Keratinocyte (primary cell): Measurements from ENCODE around the gene NECTIN1. TPM values are rescaled to one million over a fixed set of nuclear protein-coding genes. Genes with fewer than 3 reads are reported as not detected.

Experiments
- DNase-seq: peaks from one replicate; pipeline ENCODE4 v3.0.0-alpha.2; 2011; ENCODE audit warnings: low read depth, missing footprints, low spot score
- FAIRE-seq: peaks from 2 replicates; lab custom pipeline; 2011; peaks lifted over from hg19 to GRCh38; lab: Jason Lieb, UNC
- H2AFZ ChIP-seq: 2 replicates; pipeline ENCODE4 v1.6.0; 2012; ENCODE audit warnings: low read length, control low read depth, inconsistent platforms; ENCODE audit not compliant: control insufficient read depth
- H3K27ac ChIP-seq: 2 replicates; pipeline ENCODE4 v1.5.1; 2011; ENCODE audit warnings: low read length; ENCODE audit not compliant: control insufficient read depth, insufficient read depth
- H3K27me3 ChIP-seq: 3 replicates; pipeline ENCODE4 v1.6.0; 2011; ENCODE audit warnings: low read length; ENCODE audit not compliant: control insufficient read depth, insufficient read depth; ENCODE audit errors: extremely low read depth
- H3K36me3 ChIP-seq, 2 experiments: 2 replicates in 1 of 2; 3 replicates in 1 of 2; pipeline ENCODE4 v1.5.1; 2011; ENCODE audit warnings: low read length in 2 of 2, mild to moderate bottlenecking in 1 of 2; ENCODE audit not compliant: control insufficient read depth in 2 of 2, insufficient read depth in 2 of 2; ENCODE audit errors: extremely low read depth in 1 of 2
- H3K4me1 ChIP-seq: 3 replicates; pipeline ENCODE4 v1.5.1; 2011; ENCODE audit warnings: low read length; ENCODE audit not compliant: control insufficient read depth, insufficient read depth; ENCODE audit errors: extremely low read depth
- H3K4me2 ChIP-seq: 3 replicates; pipeline ENCODE4 v1.6.0; 2011; ENCODE audit warnings: low read depth, low read length; ENCODE audit not compliant: control insufficient read depth, insufficient read depth; ENCODE audit errors: extremely low read depth
- H3K4me3 ChIP-seq, 3 experiments: fragments of 200-600 bp in 1 of 3; sonication (generic) in 1 of 3; 2 replicates in 2 of 3; 3 replicates in 1 of 3; pipeline ENCODE4 v1.5.1; 2011 to 2016; ENCODE audit warnings: low read length in 3 of 3, mild to moderate bottlenecking in 3 of 3, control low read depth in 2 of 3, inconsistent platforms in 1 of 3, low read depth in 1 of 3, mixed read lengths in 1 of 3, mixed run types in 1 of 3, moderate library complexity in 1 of 3; ENCODE audit not compliant: control insufficient read depth in 2 of 3, insufficient read depth in 2 of 3; ENCODE audit errors: extremely low read depth in 1 of 3
- H3K79me2 ChIP-seq: 2 replicates; pipeline ENCODE4 v1.6.0; 2012; ENCODE audit warnings: low read length; ENCODE audit not compliant: control insufficient read depth, insufficient read depth
- H3K9ac ChIP-seq: 3 replicates; pipeline ENCODE4 v1.6.0; 2011; ENCODE audit warnings: low read length; ENCODE audit not compliant: control insufficient read depth, insufficient read depth; ENCODE audit errors: extremely low read depth
- H3K9me1 ChIP-seq: 3 replicates; pipeline ENCODE4 v1.6.0; 2011; ENCODE audit warnings: low read length; ENCODE audit not compliant: control insufficient read depth, insufficient read depth; ENCODE audit errors: extremely low read depth
- H3K9me3 ChIP-seq: 2 replicates; pipeline ENCODE4 v1.5.1; 2012; ENCODE audit warnings: low read depth, low read length; ENCODE audit not compliant: control insufficient read depth
- H4K20me1 ChIP-seq: 3 replicates; pipeline ENCODE4 v1.6.0; 2011; ENCODE audit warnings: low read length; ENCODE audit not compliant: control insufficient read depth, insufficient read depth; ENCODE audit errors: extremely low read depth
- CTCF ChIP-seq, 3 experiments: IDR thresholded peaks in 1 of 3; conservative IDR thresholded peaks in 1 of 3; optimal IDR thresholded peaks in 1 of 3; 2 replicates in 2 of 3; 3 replicates in 1 of 3; pipeline versions ENCODE3 to v1.5.1; 2011; ENCODE audit warnings: low read length in 3 of 3, mild to moderate bottlenecking in 3 of 3, moderate library complexity in 2 of 3, control low read depth in 1 of 3, inconsistent platforms in 1 of 3; ENCODE audit not compliant: insufficient read depth in 2 of 3; ENCODE audit errors: extremely low read depth in 1 of 3
- EZH2 ChIP-seq: IDR thresholded peaks from one replicate; pipeline ENCODE4 v1.6.1; 2012; ENCODE audit warnings: inconsistent platforms, mild to moderate bottlenecking, low read length, moderate library complexity
- dilution Hi-C: fragments of 300-500 bp; cut with MboI; formaldehyde crosslinking; loops from one replicate; pipeline ENCODE4 v1.7.0; 2020; ENCODE audit warnings: low sequenced_read_pairs; ENCODE audit not compliant: extremely low pct_ligation_motif_present
- polyA plus RNA-seq, 5 experiments: library from polyadenylated mRNA; depleted of rRNA in 3 of 5; stranded (reverse) in 3 of 5; stranded (forward) in 1 of 5; unstranded in 1 of 5; fragments of >200 nt; gene quantifications; 1 replicate in 1 of 5; 2 replicates in 3 of 5; 3 replicates in 1 of 5; pipeline versions ENCODE4 v1.2.1 to v1.2.3, GENCODE V29; 2011 to 2012; ENCODE audit warnings: missing spikeins in 2 of 5, low read depth in 1 of 5, low replicate concordance in 1 of 5

The NECTIN1 gene
- polyA plus RNA-seq, 1 donor (not counting 4 experiments of a cell fraction or from before 2014, with no cell fraction given), result 37.5 TPM

- H4K20me1 ChIP-seq, result peaks cover 3% of the 10 kb centered on the region
- no peak overlapping the region for H3K4me2 ChIP-seq
- dilution Hi-C loops, result no loop called here
- peaks cover 15% of the 10 kb centered on the region for H3K27me3 ChIP-seq
- H3K36me3 ChIP-seq, result no peaks in the 10 kb centered on the region
- H3K4me1 ChIP-seq, result peaks cover 12% of the 10 kb centered on the region
- H3K79me2 ChIP-seq, result no peaks in the 10 kb centered on the region
- no peaks in the 10 kb centered on the region for H3K9me1 ChIP-seq
- H3K9me3 ChIP-seq, result no peaks in the 10 kb centered on the region
- DNase-seq, result no peak
- H3K27ac ChIP-seq, result no peak overlapping the region
- TF ChIP-seq CTCF (optimal IDR thresholded peaks at IDR 0.05 in 1 of 3, IDR thresholded peaks at IDR 0.05 in 1 of 3, conservative IDR thresholded peaks at IDR 0.05 in 1 of 3; ENCODE audit: extremely low read depth in 1 of 3, insufficient read depth in 2 of 3, low read length in 3 of 3), result no peak
- FAIRE-seq, result no peak
- H3K9ac ChIP-seq, result no peak overlapping the region
- no peak overlapping the region for H2AFZ ChIP-seq
- no peak overlapping the region for H3K4me3 ChIP-seq
These were observed 20.1 kb upstream of the NECTIN1 start for GRCh38 chr11:119749006-119749565.

GRCh38 chr11:119747868-119748660, 19.1 kb upstream of the NECTIN1 start:
- dilution Hi-C loops, result no loop called here
- Histone ChIP-seq H3K9me3 (no peaks in the 10 kb centered on the region), H3K36me3 (no peaks in the 10 kb centered on the region), H3K4me2 (no peak overlapping the region), H3K9ac (no peak overlapping the region), H4K20me1 (peaks cover 3% of the 10 kb centered on the region), H3K9me1 (no peaks in the 10 kb centered on the region), H3K79me2 (no peaks in the 10 kb centered on the region), H3K4me1 (peaks cover 12% of the 10 kb centered on the region), H2AFZ (no peak overlapping the region), H3K27me3 (peaks cover 22% of the 10 kb centered on the region), H3K4me3 (no peak overlapping the region), H3K27ac (no peak overlapping the region)
- TF ChIP-seq EZH2, result no peak
- TF ChIP-seq CTCF (optimal IDR thresholded peaks at IDR 0.05 in 1 of 3, IDR thresholded peaks at IDR 0.05 in 1 of 3, conservative IDR thresholded peaks at IDR 0.05 in 1 of 3; ENCODE audit: extremely low read depth in 1 of 3, insufficient read depth in 2 of 3, low read length in 3 of 3), result no peak
- DNase-seq (no peak), FAIRE-seq (no peak)
